ENCODE results near the gene JOSD2.

Gene JOSD2

DNA sequence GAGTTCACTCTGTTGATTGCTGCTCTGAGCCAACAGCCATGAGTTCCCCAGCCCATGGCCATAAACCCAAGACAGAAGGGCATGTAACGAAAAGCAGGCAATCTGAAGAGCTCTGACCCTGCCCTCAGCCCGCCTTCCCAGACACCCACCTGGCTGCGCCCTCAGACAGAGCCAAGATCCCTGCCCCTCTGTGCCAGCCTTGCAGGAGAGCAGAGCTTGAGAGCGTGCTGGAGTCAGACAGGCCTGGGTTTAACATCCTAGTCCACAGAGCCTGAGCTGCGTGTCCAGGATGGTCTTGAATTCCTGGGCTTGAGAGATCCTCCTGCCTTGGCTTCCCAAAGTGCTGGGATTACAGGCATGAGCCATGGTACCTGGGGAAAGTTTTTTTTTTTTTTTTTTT lies 53.7 kb downstream of the JOSD2 start:
- DNase-seq (ENCODE audit: extremely low read depth in 1 of 2, low read depth in 1 of 2), result no peak

Data from activated CD8-positive, alpha-beta memory T cell treated with anti-CD3 and anti-CD28 coated beads for 1 hour (primary cell).